HepG2 (cell line): ENCODE measurements around the gene ORC2. TPM values are rescaled to one million over a fixed set of nuclear protein-coding genes. Genes with fewer than 3 reads are reported as not detected.

Experiments
- CENPT ChIP-seq: sonication (generic); formaldehyde crosslinking; IDR thresholded peaks from 2 replicates; pipeline ENCODE4 v1.8.0; 2022; ENCODE audit warnings: low read depth, mild to moderate bottlenecking, moderate library complexity, missing genetic modification reagents
- HMGXB3 ChIP-seq: sonication (generic); formaldehyde crosslinking; IDR thresholded peaks from 2 replicates; pipeline ENCODE4 v1.4.0; 2020; ENCODE audit warnings: missing genetic modification reagents, borderline replicate concordance
- HNRNPH1 ChIP-seq: fragments of 200-400 bp; formaldehyde crosslinking; optimal IDR thresholded peaks from 2 replicates; pipeline ENCODE3; 2017; ENCODE audit warnings: mild to moderate bottlenecking, low read depth, low read length
- IKZF5 ChIP-seq: IDR thresholded peaks from 2 replicates; pipeline ENCODE4 v1.6.1; 2018; ENCODE audit warnings: missing genetic modification reagents, mild to moderate bottlenecking, missing compliant biosample characterization
- KAT2B ChIP-seq: fragments of 150-350 bp; IDR thresholded peaks from 2 replicates; pipeline ENCODE4 v1.6.1; 2014; ENCODE audit warnings: low read depth, low read length, borderline replicate concordance
- LRRFIP1 ChIP-seq: sonication (generic); formaldehyde crosslinking; conservative IDR thresholded peaks from 2 replicates; pipeline ENCODE4 v1.4.0; 2020; ENCODE audit warnings: missing genetic modification reagents
- NR3C1 ChIP-seq: sonication (generic); formaldehyde crosslinking; IDR thresholded peaks from 2 replicates; pipeline ENCODE4 v1.4.0; 2020; ENCODE audit warnings: missing genetic modification reagents
- TBL1XR1 ChIP-seq: fragments of 150-350 bp; IDR thresholded peaks from 2 replicates; pipeline ENCODE4 v1.6.1; 2014; ENCODE audit warnings: borderline replicate concordance, low read length; ENCODE audit not compliant: partially characterized antibody
- THYN1 ChIP-seq: sonication (generic); formaldehyde crosslinking; IDR thresholded peaks from 2 replicates; pipeline ENCODE4 v1.8.1; 2023; ENCODE audit warnings: low read depth, mild to moderate bottlenecking, moderate library complexity, missing genetic modification reagents, borderline replicate concordance
- U2AF1 ChIP-seq: fragments of 200-400 bp; formaldehyde crosslinking; optimal IDR thresholded peaks from 2 replicates; pipeline ENCODE3; 2017; ENCODE audit warnings: mild to moderate bottlenecking, low read depth, low read length
- ZBED4 ChIP-seq: sonication (generic); formaldehyde crosslinking; IDR thresholded peaks from 2 replicates; pipeline ENCODE4 v1.4.0; 2020; ENCODE audit warnings: missing genetic modification reagents, borderline replicate concordance
- ZNF446 ChIP-seq: sonication (generic); formaldehyde crosslinking; IDR thresholded peaks from 2 replicates; pipeline ENCODE4 v1.5.0; 2020; ENCODE audit warnings: mild to moderate bottlenecking, missing genetic modification reagents
- ZNF512 ChIP-seq: sonication (generic); formaldehyde crosslinking; IDR thresholded peaks from 2 replicates; pipeline ENCODE4 v1.4.0; 2020; ENCODE audit warnings: mild to moderate bottlenecking, missing genetic modification reagents
- ZNF776 ChIP-seq: sonication (generic); formaldehyde crosslinking; IDR thresholded peaks from 2 replicates; pipeline ENCODE4 v1.4.0; 2020; ENCODE audit warnings: mild to moderate bottlenecking, missing genetic modification reagents
- polyA plus RNA-seq, 8 experiments: library from polyadenylated mRNA; depleted of rRNA in 3 of 8; stranded (reverse) in 7 of 8; unstranded in 1 of 8; fragments of >200 nt; fragmentation: Illumina TruSeq in 4 of 8; extraction: Trizol in 4 of 8; gene quantifications; 2 replicates each; pipeline versions ENCODE4 v1.2.1 to v1.2.3, GENCODE V29; 2011 to 2016; ENCODE audit warnings: low read depth in 4 of 8, missing spikeins in 1 of 8, mixed read lengths in 1 of 8; ENCODE audit not compliant: insufficient read depth in 1 of 8
- total RNA-seq, 5 experiments: library from RNA; depleted of rRNA; stranded (reverse); fragments of >200 nt; fragmentation: Illumina TruSeq; extraction: Trizol; gene quantifications; 2 replicates each; pipeline ENCODE4 v1.2.3, GENCODE V29; 2016; ENCODE audit warnings: low read depth in 1 of 5

The ORC2 gene
- total and polyA plus RNA-seq, 2 of the 13 experiments (the other 11 are each of a cell fraction or from before 2014, with no cell fraction given): 19.3 to 73.5 TPM

GRCh38 chr2:200963124-200963917 lies at the start of gene ORC2 (continued):
- TF ChIP-seq ZBED4 (CRISPR knock-in tag) (no peak), HMGXB3 (CRISPR knock-in tag) (peak; percentile 78; the same call in 1 of the 2 replicates), TBL1XR1 (peak; percentile 27), LRRFIP1 (CRISPR knock-in tag) (no peak), NR3C1 (CRISPR knock-in tag) (no peak), KAT2B (no peak), THYN1 (no peak), ZNF512 (no peak; the same call in 1 of the 2 replicates), ZNF446 (CRISPR knock-in tag) (peak; percentile 97), CENPT (CRISPR knock-in tag) (peak; percentile 92; the same call in 1 of the 2 replicates), ZNF776 (CRISPR knock-in tag) (no peak; the same call in 1 of the 2 replicates), U2AF1 (peak; percentile 90), HNRNPH1 (no peak), IKZF5 (CRISPR knock-in tag) (peak; percentile 93)
